IMR-90 (cell line): ENCODE measurements around the gene CBX6. TPM values are rescaled to one million over a fixed set of nuclear protein-coding genes. Genes with fewer than 3 reads are reported as not detected.

Source experiments
- ATAC-seq: fragments of 200-7000 bp; cut with Tn5 transposase; 2 replicates; pipeline ENCODE4 v1.9.1; 2020; ENCODE audit warnings: low read depth, mild to moderate bottlenecking, moderate library complexity
- BruUV-seq: library from RNA; stranded (reverse); fragments of 400-500 nt; replicated peaks from 2 replicates; lab custom pipeline; 2021; lab: Mats Ljungman, UMichigan
- CTCF ChIA-PET: fragments of 300-600 bp; formaldehyde crosslinking; extraction: SDS; loops from one replicate; lab custom pipeline; 2021; ENCODE audit warnings: antibody characterized with exemption; lab: Yijun Ruan, JAX
- POLR2A ChIA-PET: fragments of 300-600 bp; sonication (Branson Sonifier 250); formaldehyde crosslinking; loops from one replicate; lab custom pipeline; 2022; ENCODE audit warnings: antibody characterized with exemption; ENCODE audit not compliant: unreplicated experiment; lab: Charles Lee
- DNase-seq: peaks from one replicate; pipeline ENCODE4 v3.0.0; 2013
- H2AFZ ChIP-seq: replicated peaks from 2 replicates; pipeline ENCODE3; 2013; ENCODE audit warnings: low read length, mild to moderate bottlenecking; ENCODE audit not compliant: poor library complexity
- H2AK5ac ChIP-seq: 2 replicates; pipeline ENCODE4 v1.6.1; 2013; ENCODE audit warnings: low read depth, low read length, inconsistent platforms
- H2AK9ac ChIP-seq: replicated peaks from 2 replicates; pipeline ENCODE3; 2013; ENCODE audit warnings: mild to moderate bottlenecking, low read depth, low read length, moderate library complexity; ENCODE audit not compliant: poor library complexity
- H2BK120ac ChIP-seq: 2 replicates; pipeline ENCODE4 v1.6.1; 2013; ENCODE audit warnings: low read depth, low read length, inconsistent platforms
- H2BK15ac ChIP-seq: 3 replicates; pipeline ENCODE4 v1.6.1; 2013; ENCODE audit warnings: low read depth, low read length, inconsistent platforms
- H2BK20ac ChIP-seq: 2 replicates; pipeline ENCODE4 v1.6.1; 2013; ENCODE audit warnings: low read depth, mild to moderate bottlenecking, inconsistent platforms, low read length, moderate library complexity
- H2BK5ac ChIP-seq: 2 replicates; pipeline ENCODE4 v1.6.1; 2013; ENCODE audit warnings: mild to moderate bottlenecking, low read depth, low read length, inconsistent platforms; ENCODE audit not compliant: poor library complexity, severe bottlenecking
- H3K14ac ChIP-seq: replicated peaks from 2 replicates; pipeline ENCODE4 v1.6.1; 2013; ENCODE audit warnings: low read depth, low read length, inconsistent platforms
- H3K18ac ChIP-seq: 2 replicates; pipeline ENCODE4 v1.6.1; 2013; ENCODE audit warnings: low read depth, low read length, control low read depth
- H3K23ac ChIP-seq: 2 replicates; pipeline ENCODE4 v1.6.1; 2013; ENCODE audit warnings: low read depth, low read length, inconsistent platforms
- H3K27ac ChIP-seq: 2 replicates; pipeline ENCODE4 v1.5.1; 2013; ENCODE audit warnings: mild to moderate bottlenecking, control low read depth, low read length; ENCODE audit not compliant: insufficient read depth
- H3K27me3 ChIP-seq: 2 replicates; pipeline ENCODE4 v1.6.1; 2013; ENCODE audit warnings: low read length; ENCODE audit not compliant: control insufficient read depth, insufficient read depth
- H3K36me3 ChIP-seq: 2 replicates; pipeline ENCODE4 v1.6.1; 2013; ENCODE audit warnings: low read length, mixed read lengths; ENCODE audit not compliant: control insufficient read depth, insufficient read depth
- H3K4ac ChIP-seq: 2 replicates; pipeline ENCODE4 v1.6.1; 2013; ENCODE audit warnings: low read depth, low read length, inconsistent platforms
- H3K4me1 ChIP-seq: 2 replicates; pipeline ENCODE4 v1.6.1; 2013; ENCODE audit warnings: low read length, mixed read lengths; ENCODE audit not compliant: control insufficient read depth, insufficient read depth
- H3K4me2 ChIP-seq: 2 replicates; pipeline ENCODE4 v1.6.1; 2013; ENCODE audit warnings: low read depth, mild to moderate bottlenecking, control low read depth, low read length, moderate library complexity
- H3K4me3 ChIP-seq: 2 replicates; pipeline ENCODE4 v1.5.1; 2013; ENCODE audit warnings: low read depth, mild to moderate bottlenecking, control low read depth, low read length, moderate library complexity; ENCODE audit not compliant: insufficient read depth
- H3K56ac ChIP-seq: 2 replicates; pipeline ENCODE4 v1.6.1; 2013; ENCODE audit warnings: low read length, inconsistent platforms; ENCODE audit not compliant: insufficient read depth; ENCODE audit errors: extremely low read depth
- H3K79me1 ChIP-seq, 2 experiments: 2 replicates each; pipeline ENCODE4 v1.6.1; 2013; ENCODE audit warnings: low read length in 2 of 2, inconsistent platforms in 1 of 2, low read depth in 1 of 2
- H3K9ac ChIP-seq: 2 replicates; pipeline ENCODE4 v1.6.1; 2013; ENCODE audit warnings: low read depth, low read length, control low read depth
- H3K9me1 ChIP-seq: 2 replicates; pipeline ENCODE4 v1.6.1; 2013; ENCODE audit warnings: low read length, inconsistent platforms; ENCODE audit not compliant: insufficient read depth
- H3K9me3 ChIP-seq: 2 replicates; pipeline ENCODE4 v1.6.1; 2013; ENCODE audit warnings: low read length; ENCODE audit not compliant: control insufficient read depth, insufficient read depth
- H4K20me1 ChIP-seq: 2 replicates; pipeline ENCODE4 v1.6.1; 2013; ENCODE audit warnings: low read length, inconsistent platforms; ENCODE audit not compliant: insufficient read depth
- H4K5ac ChIP-seq: 2 replicates; pipeline ENCODE4 v1.6.1; 2013; ENCODE audit warnings: mild to moderate bottlenecking, low read depth, low read length, control low read depth
- H4K8ac ChIP-seq, 2 experiments: 2 replicates each; pipeline ENCODE4 v1.6.1; 2013; ENCODE audit warnings: low read depth in 2 of 2, low read length in 2 of 2, control low read depth in 1 of 2, inconsistent platforms in 1 of 2
- H4K91ac ChIP-seq: 2 replicates; pipeline ENCODE4 v1.6.1; 2013; ENCODE audit warnings: low read depth, low read length, inconsistent platforms; ENCODE audit not compliant: insufficient read depth
- BHLHE40 ChIP-seq: fragments of 150-350 bp; IDR thresholded peaks from 2 replicates; pipeline ENCODE4 v1.6.1; 2016; ENCODE audit warnings: mild to moderate bottlenecking, low read depth, low read length
- CHD1 ChIP-seq: IDR thresholded peaks from 2 replicates; pipeline ENCODE4 v1.6.1; 2012; ENCODE audit warnings: low read depth, low read length, improper control_type of control experiment
- FOS ChIP-seq: fragments of 150-350 bp; IDR thresholded peaks from 2 replicates; pipeline ENCODE4 v1.6.1; 2016; ENCODE audit warnings: low read depth, low read length
- MAZ ChIP-seq: IDR thresholded peaks from 2 replicates; pipeline ENCODE4 v1.6.1; 2012; ENCODE audit warnings: low read depth, mild to moderate bottlenecking, low read length, improper control_type of control experiment, moderate library complexity, borderline replicate concordance
- MXI1 ChIP-seq: IDR thresholded peaks from 2 replicates; pipeline ENCODE4 v1.6.1; 2012; ENCODE audit warnings: low read depth, mild to moderate bottlenecking, low read length, moderate library complexity, borderline replicate concordance
- NFE2L2 ChIP-seq: fragments of 150-350 bp; IDR thresholded peaks from 2 replicates; pipeline ENCODE4 v1.6.1; 2016; ENCODE audit warnings: low read depth, mild to moderate bottlenecking, low read length
- POLR2A ChIP-seq: IDR thresholded peaks from 2 replicates; pipeline ENCODE4 v1.6.1; 2012; ENCODE audit warnings: mild to moderate bottlenecking, low read depth, low read length
- RAD21 ChIP-seq: IDR thresholded peaks from 2 replicates; pipeline ENCODE4 v1.6.1; 2012; ENCODE audit warnings: low read length, improper control_type of control experiment
- RCOR1 ChIP-seq: IDR thresholded peaks from 2 replicates; pipeline ENCODE4 v1.6.1; 2012; ENCODE audit warnings: mild to moderate bottlenecking, low read length, improper control_type of control experiment; ENCODE audit not compliant: insufficient replicate concordance
- RFX5 ChIP-seq: IDR thresholded peaks from 2 replicates; pipeline ENCODE4 v1.8.0; 2012; ENCODE audit warnings: low read depth, mild to moderate bottlenecking, low read length, moderate library complexity
- SMC3 ChIP-seq: fragments of 150-350 bp; IDR thresholded peaks from 2 replicates; pipeline ENCODE4 v1.6.1; 2016; ENCODE audit warnings: low read depth, mild to moderate bottlenecking, antibody characterized with exemption, low read length, moderate library complexity
- USF2 ChIP-seq: fragments of 150-350 bp; IDR thresholded peaks from 2 replicates; pipeline ENCODE4 v1.6.1; 2017; ENCODE audit warnings: mild to moderate bottlenecking, antibody characterized with exemption, low read length, low read depth
- WGBS, 2 experiments: methylation state at CpG; one replicate each; pipeline versions ENCODE4 v1.1.5 to v1.1.7; 2013; ENCODE audit warnings: missing lambda C conversion rate in 2 of 2; ENCODE audit not compliant: insufficient read length in 1 of 2; ENCODE audit errors: extremely low coverage in 2 of 2; 5-methylcytosine and 5-hydroxymethylcytosine counted together
- dilution Hi-C: fragments of 300-500 bp; cut with HindIII; formaldehyde crosslinking; loops from one replicate; pipeline ENCODE4 v1.14.3; 2018; ENCODE audit warnings: low sequenced_read_pairs; ENCODE audit not compliant: unreplicated experiment
- in situ Hi-C: fragments of 300-500 bp; cut with MboI; formaldehyde crosslinking; loops from 3 replicates; pipeline ENCODE4 v1.14.3; 2019; ENCODE audit warnings: low sequenced_read_pairs, inconsistent platforms, mixed read lengths
- intact Hi-C: fragments of 100-400 bp; cut with micrococcal nuclease; formaldehyde crosslinking; loops from 2 replicates; pipeline ENCODE4 v1.10.0; 2022
- polyA plus RNA-seq, 3 experiments: library from polyadenylated mRNA; depleted of rRNA; stranded (reverse); fragments of >200 nt; gene quantifications; 2 replicates each; pipeline ENCODE4 v1.2.3, GENCODE V29; 2012; ENCODE audit warnings: low replicate concordance in 1 of 3
- total RNA-seq: library from RNA; depleted of rRNA; stranded (reverse); fragments of >200 nt; gene quantifications from 2 replicates; pipeline ENCODE4 v1.2.3, GENCODE V29; 2012
- TF ChIP-seq, protein P1 (sequence below): conservative IDR thresholded peaks from 2 replicates; pipeline ENCODE4 v1.5.1; 2012; ENCODE audit warnings: mild to moderate bottlenecking, low read depth, low read length, improper control_type of control experiment

Gene CBX6
- total and polyA plus RNA-seq, 2 of the 4 experiments (the other 2 are of a cell fraction), result 15.2 to 19.0 TPM

DNA sequence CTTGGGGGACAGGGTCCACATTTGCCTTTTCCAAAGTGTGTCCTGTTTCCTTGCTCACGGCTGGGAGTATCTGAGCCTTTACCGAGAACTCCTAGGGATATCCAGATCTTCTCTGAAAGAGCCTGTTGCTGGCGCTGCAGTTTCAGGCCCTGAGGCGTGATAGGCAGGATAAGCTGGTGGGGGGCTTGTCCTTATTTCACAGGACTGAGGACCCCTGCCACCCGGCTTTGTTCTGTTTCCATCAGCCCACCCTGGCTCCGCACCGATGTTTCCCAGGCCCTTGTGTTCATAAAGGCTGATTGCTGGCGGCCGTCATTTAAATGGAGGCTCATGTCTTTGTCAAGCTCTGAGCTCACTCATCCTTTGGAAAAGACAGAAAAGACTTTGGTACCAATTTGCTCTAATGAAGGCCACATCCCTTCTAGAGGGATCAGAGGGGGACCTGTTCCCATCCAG is 18.8 kb downstream of the CBX6 start:
- Histone ChIP-seq H2BK20ac (no peak overlapping the region), H4K20me1 (no peaks in the 10 kb centered on the region), H3K9me3 (no peaks in the 10 kb centered on the region), H3K14ac (no peak overlapping the region), H3K27ac (no peak overlapping the region), H3K4me3 (no peak overlapping the region), H3K9me1 (0 out of 2 replicates have a peak, but pooled peaks cover 3% of the 10 kb centered on the region), H3K36me3 (no peaks in the 10 kb centered on the region), H2BK120ac (no peak overlapping the region), H2BK5ac (no peak overlapping the region), H2AFZ (no peak overlapping the region), H2AK5ac (no peak overlapping the region), H3K56ac (no peak overlapping the region), H3K4me2 (no peak overlapping the region), H3K18ac (no peak overlapping the region), H3K4ac (no peak overlapping the region), H3K4me1 (peaks cover 4% of the 10 kb centered on the region), H4K5ac (no peak overlapping the region), H3K9ac (no peak overlapping the region), H4K8ac (no peak overlapping the region), H2BK15ac (no peak overlapping the region), H3K23ac (no peak overlapping the region), H3K27me3 (peaks cover 8% of the 10 kb centered on the region; the same call in 1 of the 2 replicates), H4K91ac (no peak overlapping the region), H3K79me1 (no peaks in the 10 kb centered on the region), H2AK9ac (no peak overlapping the region)
- ChIA-PET POLR2A (no interaction called here), CTCF (interaction anchor here (1.8 kb wide), 1 partner anchor 84 kb away, joined by 5 read pairs; no protein-coding TSS in a partner anchor)
- dilution Hi-C loops, result no loop called here
- TF ChIP-seq USF2 (no peak), NFE2L2 (no peak), RCOR1 (no peak), RAD21 (no peak), CHD1 (no peak), SMC3 (no peak), BHLHE40 (no peak), FOS (no peak), RFX5 (no peak), MXI1 (no peak), MAZ (no peak), POLR2A (no peak)
- TF ChIP-seq, protein P1, sequence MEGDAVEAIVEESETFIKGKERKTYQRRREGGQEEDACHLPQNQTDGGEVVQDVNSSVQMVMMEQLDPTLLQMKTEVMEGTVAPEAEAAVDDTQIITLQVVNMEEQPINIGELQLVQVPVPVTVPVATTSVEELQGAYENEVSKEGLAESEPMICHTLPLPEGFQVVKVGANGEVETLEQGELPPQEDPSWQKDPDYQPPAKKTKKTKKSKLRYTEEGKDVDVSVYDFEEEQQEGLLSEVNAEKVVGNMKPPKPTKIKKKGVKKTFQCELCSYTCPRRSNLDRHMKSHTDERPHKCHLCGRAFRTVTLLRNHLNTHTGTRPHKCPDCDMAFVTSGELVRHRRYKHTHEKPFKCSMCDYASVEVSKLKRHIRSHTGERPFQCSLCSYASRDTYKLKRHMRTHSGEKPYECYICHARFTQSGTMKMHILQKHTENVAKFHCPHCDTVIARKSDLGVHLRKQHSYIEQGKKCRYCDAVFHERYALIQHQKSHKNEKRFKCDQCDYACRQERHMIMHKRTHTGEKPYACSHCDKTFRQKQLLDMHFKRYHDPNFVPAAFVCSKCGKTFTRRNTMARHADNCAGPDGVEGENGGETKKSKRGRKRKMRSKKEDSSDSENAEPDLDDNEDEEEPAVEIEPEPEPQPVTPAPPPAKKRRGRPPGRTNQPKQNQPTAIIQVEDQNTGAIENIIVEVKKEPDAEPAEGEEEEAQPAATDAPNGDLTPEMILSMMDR, result no peak
- no peak for DNase-seq
- no peak for ATAC-seq
- in situ Hi-C loops, result loop anchor here (25.0 kb wide), 1 partner anchor 259 kb away; no protein-coding TSS in a partner anchor
- intact Hi-C loops, result loop anchor here (5.0 kb wide), 1 partner anchor 86 kb away; no protein-coding TSS in a partner anchor
- no TSS peak for BruUV-seq
- WGBS, 2 experiments, result 68% methylated on average over 7 of the region's 9 CpGs; no CpG with 5 or more reads in 1 of the 2 experiments
